Right lobe of liver (tissue), 4 donors: ENCODE measurements around the gene NALF2.

Experiments used
- CTCF ChIP-seq, 4 donors: fragments of 200-600 bp in 3 of 4; fragments of 450-650 bp in 1 of 4; IDR thresholded peaks; one replicate each; pipeline versions ENCODE4 v1.5.1 to v1.8.0; 2016 to 2022; ENCODE audit warnings: antibody characterized with exemption in 4 of 4, mild to moderate bottlenecking in 2 of 4
- POLR2A ChIP-seq: fragments of 450-650 bp; IDR thresholded peaks from one replicate; pipeline ENCODE4 v1.6.1; 2017; ENCODE audit warnings: antibody characterized with exemption, mild to moderate bottlenecking
- donor health status: DM: no; HTN: no; CAD: no.
- donor health status: DM: no; HTN: no; CAD: no.
- donor health status: DM: no; HTN: yes; CAD: no.

GRCh38 chrX:69551421-69552009 lies 47.4 kb downstream of the NALF2 start:
- TF ChIP-seq POLR2A (no peak), CTCF (IDR thresholded peaks at IDR 0.05) (no peak)
